ENCODE results near the gene DNAH2.

The DNAH2 gene

DNA sequence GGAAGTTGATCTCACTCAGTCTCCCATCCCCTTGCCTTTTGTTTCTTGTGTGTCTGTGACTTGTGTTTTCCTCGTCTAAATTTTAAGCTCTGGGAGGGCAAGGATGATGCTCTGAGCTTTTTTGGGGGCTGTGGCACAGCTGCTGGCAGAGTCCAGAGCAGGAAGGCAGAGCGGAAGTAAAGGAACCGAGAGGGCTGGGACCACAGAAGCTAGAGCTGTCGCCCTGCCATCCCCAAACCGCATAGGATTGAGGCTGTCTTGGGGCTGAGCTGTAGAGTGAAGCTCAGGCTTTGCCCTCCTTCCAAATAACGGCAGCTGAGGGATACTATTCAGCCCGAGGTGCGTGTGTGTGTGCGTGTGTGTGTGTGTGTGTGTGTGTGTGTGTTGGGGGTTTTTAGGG, 3.8 kb upstream of the DNAH2 start:
- Histone ChIP-seq H3K9ac (ENCODE audit: low read length) (no peak overlapping the region), H3K9me3 (ENCODE audit: low read length) (no peaks in the 10 kb centered on the region), H4K20me1 (ENCODE audit: insufficient read depth, low read length) (no peaks in the 10 kb centered on the region), H3K4me3 (ENCODE audit: low read depth, low read length, poor library complexity, severe bottlenecking) (no peak overlapping the region), H3K36me3 (ENCODE audit: insufficient read depth, low read length) (no peaks in the 10 kb centered on the region), H2AFZ (ENCODE audit: low read length) (no peak overlapping the region), H3K4me1 (ENCODE audit: insufficient read depth, low read length, severe bottlenecking) (peaks cover 13% of the 10 kb centered on the region), H3K27me3 (ENCODE audit: insufficient read depth, low read length) (peaks cover 4% of the 10 kb centered on the region; the same call in 1 of the 2 replicates), H3K9me2 (ENCODE audit: low read depth, low read length) (no peaks in the 10 kb centered on the region), H3K4me2 (ENCODE audit: low read length) (no peak overlapping the region), H3K79me2 (ENCODE audit: insufficient read depth, low read length) (no peaks in the 10 kb centered on the region), H3F3A (ENCODE audit: insufficient read depth, low read length) (no peaks in the 10 kb centered on the region), H3K27ac (ENCODE audit: low read depth, low read length, poor library complexity, severe bottlenecking) (no peak overlapping the region)
- TF ChIP-seq, protein P1, sequence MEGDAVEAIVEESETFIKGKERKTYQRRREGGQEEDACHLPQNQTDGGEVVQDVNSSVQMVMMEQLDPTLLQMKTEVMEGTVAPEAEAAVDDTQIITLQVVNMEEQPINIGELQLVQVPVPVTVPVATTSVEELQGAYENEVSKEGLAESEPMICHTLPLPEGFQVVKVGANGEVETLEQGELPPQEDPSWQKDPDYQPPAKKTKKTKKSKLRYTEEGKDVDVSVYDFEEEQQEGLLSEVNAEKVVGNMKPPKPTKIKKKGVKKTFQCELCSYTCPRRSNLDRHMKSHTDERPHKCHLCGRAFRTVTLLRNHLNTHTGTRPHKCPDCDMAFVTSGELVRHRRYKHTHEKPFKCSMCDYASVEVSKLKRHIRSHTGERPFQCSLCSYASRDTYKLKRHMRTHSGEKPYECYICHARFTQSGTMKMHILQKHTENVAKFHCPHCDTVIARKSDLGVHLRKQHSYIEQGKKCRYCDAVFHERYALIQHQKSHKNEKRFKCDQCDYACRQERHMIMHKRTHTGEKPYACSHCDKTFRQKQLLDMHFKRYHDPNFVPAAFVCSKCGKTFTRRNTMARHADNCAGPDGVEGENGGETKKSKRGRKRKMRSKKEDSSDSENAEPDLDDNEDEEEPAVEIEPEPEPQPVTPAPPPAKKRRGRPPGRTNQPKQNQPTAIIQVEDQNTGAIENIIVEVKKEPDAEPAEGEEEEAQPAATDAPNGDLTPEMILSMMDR (IDR thresholded peaks at IDR 0.05; ENCODE audit: low read length) = no peak
- no peak for TF ChIP-seq EZH2 (IDR thresholded peaks at IDR 0.05; ENCODE audit: borderline replicate concordance, low read length)

DNA sequence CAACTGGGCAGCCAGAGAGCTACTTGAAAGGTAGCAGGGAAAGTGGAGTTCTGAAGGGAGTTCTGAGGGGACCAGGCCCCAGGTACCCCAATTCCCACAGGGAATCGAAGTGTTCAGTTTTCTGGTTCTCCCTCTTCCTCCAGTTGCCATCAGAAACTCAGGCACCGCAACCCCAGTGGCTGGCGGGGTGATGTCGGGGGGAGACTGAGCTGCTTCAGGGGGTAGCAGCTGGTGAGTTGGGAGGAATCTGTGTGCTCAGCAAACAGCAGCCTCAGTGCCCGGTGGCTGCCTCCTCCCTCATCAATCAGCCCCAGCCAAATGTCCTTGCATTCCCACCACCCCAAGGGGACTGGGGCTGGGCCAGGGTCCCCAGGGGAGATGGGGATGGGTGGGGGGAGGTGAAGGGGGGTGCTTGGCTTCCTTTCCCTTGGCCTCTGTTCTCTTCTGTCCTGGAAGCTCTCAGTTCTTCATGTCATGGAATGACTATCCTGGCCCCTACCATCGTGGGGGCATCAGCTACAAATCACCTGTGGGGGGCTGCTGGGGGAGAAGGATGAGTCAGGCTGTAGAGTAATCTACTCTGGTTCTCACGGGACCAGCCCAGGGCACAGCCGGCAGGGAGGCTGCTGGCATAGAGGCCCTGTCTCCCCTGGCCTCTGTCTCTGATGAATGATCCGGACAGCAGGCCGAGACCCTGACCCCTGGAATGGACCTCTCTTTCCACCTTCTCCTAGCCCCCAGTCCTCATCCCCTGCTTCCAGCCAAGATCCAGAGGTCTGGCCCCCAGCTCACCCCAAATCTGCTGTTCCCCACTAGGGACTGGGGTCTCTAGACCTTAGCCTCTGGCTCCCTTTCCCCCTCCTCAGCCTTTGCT, 2.6 kb upstream of the DNAH2 start:
- Histone ChIP-seq H3K27ac (ENCODE audit: low read depth, low read length, poor library complexity, severe bottlenecking) (no peak overlapping the region), H3K79me2 (ENCODE audit: insufficient read depth, low read length) (no peaks in the 10 kb centered on the region), H4K20me1 (ENCODE audit: insufficient read depth, low read length) (no peaks in the 10 kb centered on the region), H3K9me2 (ENCODE audit: low read depth, low read length) (no peaks in the 10 kb centered on the region), H3F3A (ENCODE audit: insufficient read depth, low read length) (no peaks in the 10 kb centered on the region), H3K4me3 (ENCODE audit: low read depth, low read length, poor library complexity, severe bottlenecking) (no peak overlapping the region), H3K4me1 (ENCODE audit: insufficient read depth, low read length, severe bottlenecking) (peaks cover 13% of the 10 kb centered on the region), H3K36me3 (ENCODE audit: insufficient read depth, low read length) (no peaks in the 10 kb centered on the region), H3K27me3 (ENCODE audit: insufficient read depth, low read length) (peaks cover 4% of the 10 kb centered on the region; the same call in 1 of the 2 replicates), H3K4me2 (ENCODE audit: low read length) (no peak overlapping the region), H3K9ac (ENCODE audit: low read length) (no peak overlapping the region), H3K9me3 (ENCODE audit: low read length) (no peaks in the 10 kb centered on the region), H2AFZ (ENCODE audit: low read length) (no peak overlapping the region)
- no peak for TF ChIP-seq EZH2 (IDR thresholded peaks at IDR 0.05; ENCODE audit: borderline replicate concordance, low read length)
- TF ChIP-seq, protein P1 (IDR thresholded peaks at IDR 0.05; ENCODE audit: low read length) = no peak

DNA sequence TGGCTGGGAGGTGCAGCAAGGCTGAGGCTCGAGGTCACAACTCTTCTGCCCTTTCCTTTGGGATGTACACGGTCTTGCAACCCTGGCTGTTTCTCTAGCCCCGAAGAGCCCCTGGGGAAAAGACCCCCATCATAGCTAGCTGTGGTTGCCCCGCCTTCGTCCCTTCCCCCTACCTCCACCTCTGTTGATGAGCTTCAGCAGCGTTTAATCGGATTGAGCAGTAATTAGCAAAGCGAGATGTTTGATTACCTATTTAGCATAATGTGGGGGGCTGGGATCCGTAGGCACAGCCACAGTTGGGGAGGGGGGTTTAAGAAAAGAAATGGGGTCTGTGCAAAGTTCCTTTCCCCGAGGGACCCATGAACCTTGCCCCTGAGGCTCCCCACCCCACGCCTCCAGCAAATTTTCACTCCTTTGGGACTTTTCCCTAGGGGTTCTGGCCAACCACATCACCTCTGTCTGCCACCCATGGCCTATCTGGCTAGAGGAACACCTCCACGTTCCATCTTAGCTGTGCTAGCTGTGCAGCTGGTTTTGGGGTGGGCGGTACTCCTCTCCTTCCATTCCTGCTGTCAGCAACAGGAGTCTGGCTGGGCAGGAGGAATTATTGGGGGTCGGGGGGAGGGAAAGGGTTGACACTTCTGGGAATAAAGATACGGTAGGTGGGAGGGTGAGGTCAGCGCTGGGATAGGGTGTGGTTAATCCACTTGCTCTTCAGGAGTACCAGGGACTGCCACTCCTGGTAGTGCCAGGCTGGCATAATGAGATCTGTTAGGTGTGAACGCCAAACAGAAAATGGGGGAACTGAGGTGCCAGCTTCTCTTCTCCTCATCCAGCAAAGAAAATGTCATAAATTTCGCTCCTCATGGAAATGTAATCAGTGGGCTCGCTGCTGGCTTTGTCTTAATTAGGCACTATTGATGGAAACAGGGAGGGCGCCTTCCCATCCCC, 1.3 kb upstream of the DNAH2 start:
- peaks cover 13% of the 10 kb centered on the region for H3K4me1 ChIP-seq (ENCODE audit: insufficient read depth, low read length, severe bottlenecking)
- H3K4me2 ChIP-seq (ENCODE audit: low read length) = peak overlapping the region; percentile 71; the same call in 1 of the 2 replicates
- H3K4me3 ChIP-seq (ENCODE audit: low read depth, low read length, poor library complexity, severe bottlenecking) = no peak overlapping the region
- no peaks in the 10 kb centered on the region for H4K20me1 ChIP-seq (ENCODE audit: insufficient read depth, low read length)
- no peak overlapping the region for H3K27ac ChIP-seq (ENCODE audit: low read depth, low read length, poor library complexity, severe bottlenecking)
- TF ChIP-seq EZH2 (IDR thresholded peaks at IDR 0.05; ENCODE audit: borderline replicate concordance, low read length) = no peak
- TF ChIP-seq, protein P1 (IDR thresholded peaks at IDR 0.05; ENCODE audit: low read length) = no peak
- no peak overlapping the region for H2AFZ ChIP-seq (ENCODE audit: low read length)
- no peaks in the 10 kb centered on the region for H3K36me3 ChIP-seq (ENCODE audit: insufficient read depth, low read length)
- H3K9me3 ChIP-seq (ENCODE audit: low read length) = no peaks in the 10 kb centered on the region
- H3K9me2 ChIP-seq (ENCODE audit: low read depth, low read length) = no peaks in the 10 kb centered on the region
- H3K9ac ChIP-seq (ENCODE audit: low read length) = no peak overlapping the region
- no peaks in the 10 kb centered on the region for H3K79me2 ChIP-seq (ENCODE audit: insufficient read depth, low read length)
- peaks cover 4% of the 10 kb centered on the region; the same call in 1 of the 2 replicates for H3K27me3 ChIP-seq (ENCODE audit: insufficient read depth, low read length)
- no peaks in the 10 kb centered on the region for H3F3A ChIP-seq (ENCODE audit: insufficient read depth, low read length)
